ENCODE measurements around the gene LRRC2.
"Not testable (repeated sequence)": the region's sequence is repeated elsewhere in the genome, so short reads cannot be mapped to it uniquely, and the experiment has no call there.

The LRRC2 gene

GRCh38 chr3:46495901-46496456 lies 70.1 kb downstream of the LRRC2 start:
- DNase-seq = no peak

- not testable (repeated sequence) for DNase-seq
Observed at GRCh38 chr3:46494491-46494890, 71.6 kb downstream of the LRRC2 start.

- no peak for DNase-seq
Observed at GRCh38 chr3:46492890-46493547, 73.1 kb downstream of the LRRC2 start.

- no peak for DNase-seq
Observed at GRCh38 chr3:46491089-46492070, 74.7 kb downstream of the LRRC2 start.

GRCh38 chr3:46490338-46491084 lies 75.6 kb downstream of the LRRC2 start:
- no peak for DNase-seq

GRCh38 chr3:46489875-46490274 lies 76.2 kb downstream of the LRRC2 start:
- DNase-seq = no peak

- DNase-seq = no peak
Observed at GRCh38 chr3:46489381-46489780, 76.7 kb downstream of the LRRC2 start.

- DNase-seq = peak; percentile 80
Observed at GRCh38 chr3:46488735-46489361, 77.3 kb downstream of the LRRC2 start.

- no peak for DNase-seq
Observed at GRCh38 chr3:46485779-46486175, 80.3 kb downstream of the LRRC2 start.

- DNase-seq = no peak
Observed at GRCh38 chr3:46484911-46485778, 81.0 kb downstream of the LRRC2 start.

- no peak for DNase-seq
Observed at GRCh38 chr3:46484388-46484787, 81.7 kb downstream of the LRRC2 start.

- DNase-seq = no peak
Observed at GRCh38 chr3:46483825-46484224, 82.3 kb downstream of the LRRC2 start.

GRCh38 chr3:46482632-46483350 lies 83.3 kb downstream of the LRRC2 start:
- no peak for DNase-seq

GRCh38 chr3:46481636-46482035 lies 84.5 kb downstream of the LRRC2 start:
- no peak for DNase-seq

- no peak for DNase-seq
Observed at GRCh38 chr3:46480491-46481195, 85.5 kb downstream of the LRRC2 start.

- no peak for DNase-seq
Observed at GRCh38 chr3:46479696-46480095, 86.4 kb downstream of the LRRC2 start.

GRCh38 chr3:46479021-46479420 lies 87.1 kb downstream of the LRRC2 start:
- no peak for DNase-seq

- no peak for DNase-seq
Observed at GRCh38 chr3:46478341-46478740, 87.8 kb downstream of the LRRC2 start.

GRCh38 chr3:46477756-46478155 lies 88.3 kb downstream of the LRRC2 start:
- no peak for DNase-seq

- no peak for DNase-seq
Observed at GRCh38 chr3:46477145-46477544, 89.0 kb downstream of the LRRC2 start.

All from effector CD8-positive, alpha-beta T cell (primary cell).